Endothelial cell of umbilical vein (primary cell): ENCODE measurements around the gene GGN.

Experiments used
- EZH2 ChIP-seq: IDR thresholded peaks from 2 replicates; pipeline ENCODE4 v1.6.1; 2012; ENCODE audit warnings: borderline replicate concordance, low read depth, mild to moderate bottlenecking, moderate library complexity, low read length, inconsistent platforms; ENCODE audit not compliant: severe bottlenecking
- MYC ChIP-seq: IDR thresholded peaks from one replicate; pipeline ENCODE4 v1.6.1; 2011; ENCODE audit warnings: mild to moderate bottlenecking, low read depth, low read length
- POLR2AphosphoS5 ChIP-seq: IDR thresholded peaks from 2 replicates; pipeline ENCODE4 v1.6.1; 2012; ENCODE audit warnings: low read depth, mild to moderate bottlenecking, control low read depth, low read length, moderate library complexity; ENCODE audit not compliant: insufficient read depth
- TF ChIP-seq, protein P1 (sequence below), 2 donors: IDR thresholded peaks; 1 replicate in 1 of 2; 2 replicates in 1 of 2; pipeline ENCODE4 v1.5.1; 2011; ENCODE audit warnings: low read length in 2 of 2, mild to moderate bottlenecking in 2 of 2, moderate library complexity in 2 of 2, control low read depth in 1 of 2, inconsistent platforms in 1 of 2, low read depth in 1 of 2; ENCODE audit not compliant: insufficient read depth in 1 of 2; ENCODE audit errors: extremely low read depth in 1 of 2

GRCh38 chr19:38351865-38352395 is 35.9 kb downstream of the GGN start:
- no peak for TF ChIP-seq POLR2AphosphoS5
- TF ChIP-seq, protein P1, sequence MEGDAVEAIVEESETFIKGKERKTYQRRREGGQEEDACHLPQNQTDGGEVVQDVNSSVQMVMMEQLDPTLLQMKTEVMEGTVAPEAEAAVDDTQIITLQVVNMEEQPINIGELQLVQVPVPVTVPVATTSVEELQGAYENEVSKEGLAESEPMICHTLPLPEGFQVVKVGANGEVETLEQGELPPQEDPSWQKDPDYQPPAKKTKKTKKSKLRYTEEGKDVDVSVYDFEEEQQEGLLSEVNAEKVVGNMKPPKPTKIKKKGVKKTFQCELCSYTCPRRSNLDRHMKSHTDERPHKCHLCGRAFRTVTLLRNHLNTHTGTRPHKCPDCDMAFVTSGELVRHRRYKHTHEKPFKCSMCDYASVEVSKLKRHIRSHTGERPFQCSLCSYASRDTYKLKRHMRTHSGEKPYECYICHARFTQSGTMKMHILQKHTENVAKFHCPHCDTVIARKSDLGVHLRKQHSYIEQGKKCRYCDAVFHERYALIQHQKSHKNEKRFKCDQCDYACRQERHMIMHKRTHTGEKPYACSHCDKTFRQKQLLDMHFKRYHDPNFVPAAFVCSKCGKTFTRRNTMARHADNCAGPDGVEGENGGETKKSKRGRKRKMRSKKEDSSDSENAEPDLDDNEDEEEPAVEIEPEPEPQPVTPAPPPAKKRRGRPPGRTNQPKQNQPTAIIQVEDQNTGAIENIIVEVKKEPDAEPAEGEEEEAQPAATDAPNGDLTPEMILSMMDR (IDR thresholded peaks at IDR 0.05; ENCODE audit: extremely low read depth in 1 of 2, insufficient read depth in 1 of 2, low read depth in 1 of 2, low read length in 2 of 2) = no peak
- no peak for TF ChIP-seq EZH2
- no peak for TF ChIP-seq MYC
